Parathyroid adenoma (tissue), 2 donors: ENCODE measurements around the gene SPEF2.

Experiments used
- H2AFZ ChIP-seq: fragments of 300-600 bp; sonication (generic); one replicate; pipeline ENCODE4 v1.7.0; 2017; ENCODE audit warnings: antibody characterized with exemption, mild to moderate bottlenecking
- H3K27ac ChIP-seq: fragments of 300-600 bp; sonication (generic); one replicate; pipeline ENCODE4 v1.7.0; 2017
- H3K27me3 ChIP-seq: fragments of 300-600 bp; sonication (generic); one replicate; pipeline ENCODE4 v1.7.0; 2017; ENCODE audit warnings: low read length; ENCODE audit not compliant: control insufficient read depth, insufficient read depth
- H3K36me3 ChIP-seq: fragments of 300-600 bp; sonication (generic); one replicate; pipeline ENCODE4 v1.7.0; 2017; ENCODE audit warnings: low read length; ENCODE audit not compliant: control insufficient read depth, insufficient read depth
- H3K4me1 ChIP-seq: fragments of 300-600 bp; sonication (generic); one replicate; pipeline ENCODE4 v1.7.0; 2017; ENCODE audit warnings: control low read depth
- H3K4me2 ChIP-seq: fragments of 300-600 bp; sonication (generic); one replicate; pipeline ENCODE4 v1.7.0; 2017; ENCODE audit warnings: low read length
- H3K4me3 ChIP-seq: fragments of 300-600 bp; sonication (generic); one replicate; pipeline ENCODE4 v1.7.0; 2017; ENCODE audit warnings: low read depth, low read length
- H3K79me2 ChIP-seq: fragments of 300-600 bp; sonication (generic); one replicate; pipeline ENCODE4 v1.7.0; 2017; ENCODE audit warnings: control low read depth
- H3K9ac ChIP-seq: fragments of 300-600 bp; sonication (generic); one replicate; pipeline ENCODE4 v1.7.0; 2017; ENCODE audit warnings: mild to moderate bottlenecking
- H3K9me3 ChIP-seq: fragments of 300-600 bp; sonication (generic); one replicate; pipeline ENCODE4 v1.7.0; 2017; ENCODE audit warnings: low read length; ENCODE audit not compliant: control insufficient read depth
- TF ChIP-seq, protein P1 (sequence below): fragments of 300-600 bp; sonication (generic); IDR thresholded peaks from one replicate; pipeline ENCODE4 v1.7.0; 2017; ENCODE audit warnings: antibody characterized with exemption, mild to moderate bottlenecking
- donor health status: primary hyperparathyroidism.

SPEF2 gene

DNA sequence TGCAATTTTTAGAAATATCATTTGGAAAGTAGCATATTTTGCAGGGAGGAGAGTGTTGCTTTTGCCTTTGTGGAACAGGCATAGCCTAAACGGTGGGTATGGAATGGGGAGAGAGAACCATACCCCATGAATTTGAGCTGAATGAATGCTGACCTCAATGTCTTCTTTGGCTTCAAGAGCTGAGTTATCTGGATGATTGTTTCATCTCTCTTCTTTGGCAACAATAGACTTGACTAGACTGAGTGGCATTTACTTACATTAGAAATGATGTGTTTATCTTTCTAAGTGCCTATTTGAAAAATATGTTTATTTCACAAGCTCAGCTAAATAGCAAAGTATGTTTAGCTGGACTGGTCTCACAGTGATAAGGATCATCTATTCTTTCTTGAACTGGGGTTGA lies 42.8 kb downstream of the SPEF2 start:
- Histone ChIP-seq H3K4me2 (no peak overlapping the region), H2AFZ (no peak overlapping the region), H3K4me3 (no peak overlapping the region), H3K4me1 (no peaks in the 10 kb centered on the region), H3K9ac (no peak overlapping the region), H3K27me3 (no peaks in the 10 kb centered on the region), H3K79me2 (no peaks in the 10 kb centered on the region), H3K36me3 (no peaks in the 10 kb centered on the region), H3K27ac (no peak overlapping the region), H3K9me3 (no peaks in the 10 kb centered on the region)
- TF ChIP-seq, protein P1, sequence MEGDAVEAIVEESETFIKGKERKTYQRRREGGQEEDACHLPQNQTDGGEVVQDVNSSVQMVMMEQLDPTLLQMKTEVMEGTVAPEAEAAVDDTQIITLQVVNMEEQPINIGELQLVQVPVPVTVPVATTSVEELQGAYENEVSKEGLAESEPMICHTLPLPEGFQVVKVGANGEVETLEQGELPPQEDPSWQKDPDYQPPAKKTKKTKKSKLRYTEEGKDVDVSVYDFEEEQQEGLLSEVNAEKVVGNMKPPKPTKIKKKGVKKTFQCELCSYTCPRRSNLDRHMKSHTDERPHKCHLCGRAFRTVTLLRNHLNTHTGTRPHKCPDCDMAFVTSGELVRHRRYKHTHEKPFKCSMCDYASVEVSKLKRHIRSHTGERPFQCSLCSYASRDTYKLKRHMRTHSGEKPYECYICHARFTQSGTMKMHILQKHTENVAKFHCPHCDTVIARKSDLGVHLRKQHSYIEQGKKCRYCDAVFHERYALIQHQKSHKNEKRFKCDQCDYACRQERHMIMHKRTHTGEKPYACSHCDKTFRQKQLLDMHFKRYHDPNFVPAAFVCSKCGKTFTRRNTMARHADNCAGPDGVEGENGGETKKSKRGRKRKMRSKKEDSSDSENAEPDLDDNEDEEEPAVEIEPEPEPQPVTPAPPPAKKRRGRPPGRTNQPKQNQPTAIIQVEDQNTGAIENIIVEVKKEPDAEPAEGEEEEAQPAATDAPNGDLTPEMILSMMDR: no peak

DNA sequence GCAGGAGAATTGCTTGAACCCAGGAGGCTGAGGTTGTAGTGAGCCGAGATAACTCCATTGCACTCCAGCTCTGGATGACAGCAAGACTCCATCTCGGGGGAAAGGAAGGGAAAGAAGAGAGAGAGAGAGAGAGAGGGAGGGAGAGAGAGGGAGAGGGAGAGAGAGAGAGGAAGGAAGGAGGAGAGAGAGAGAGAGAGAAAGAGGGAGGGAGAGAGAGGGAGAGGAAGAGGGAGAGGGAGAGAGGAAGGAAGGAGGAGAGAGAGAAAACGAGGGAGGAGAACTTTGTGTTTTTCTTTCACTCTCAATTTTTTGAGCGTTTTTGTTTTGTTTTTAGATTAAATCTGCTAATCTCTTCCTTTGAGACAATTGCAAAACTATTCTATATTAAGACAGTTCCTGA lies 46.9 kb downstream of the SPEF2 start:
- TF ChIP-seq, protein P1: no peak
- Histone ChIP-seq H3K27me3 (no peaks in the 10 kb centered on the region), H3K4me2 (no peak overlapping the region), H3K36me3 (no peaks in the 10 kb centered on the region), H2AFZ (no peak overlapping the region), H3K4me1 (no peaks in the 10 kb centered on the region), H3K4me3 (no peak overlapping the region), H3K27ac (no peak overlapping the region), H3K9ac (no peak overlapping the region), H3K79me2 (no peaks in the 10 kb centered on the region), H3K9me3 (no peaks in the 10 kb centered on the region)

DNA sequence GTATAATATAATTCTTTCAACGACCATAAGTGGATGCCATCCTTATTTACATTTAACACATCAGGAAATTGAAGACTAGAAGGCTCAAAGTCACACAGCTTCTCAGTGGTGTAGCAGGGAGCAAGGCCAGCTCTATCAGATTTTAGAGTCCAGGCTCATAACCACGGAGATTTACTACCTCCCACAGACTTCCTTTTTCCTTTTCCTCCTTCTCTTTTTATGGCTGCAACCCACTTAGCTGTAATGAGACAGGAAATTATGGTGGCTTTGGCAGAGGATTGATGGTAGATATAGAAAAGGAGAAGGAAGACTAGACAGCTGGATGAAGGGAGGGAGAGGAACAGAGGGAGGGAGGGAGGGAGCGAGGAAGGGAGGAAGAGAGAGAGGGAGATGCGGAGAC lies 47.4 kb downstream of the SPEF2 start:
- Histone ChIP-seq H3K9me3 (no peaks in the 10 kb centered on the region), H3K27me3 (no peaks in the 10 kb centered on the region), H3K79me2 (no peaks in the 10 kb centered on the region), H2AFZ (no peak overlapping the region), H3K4me3 (no peak overlapping the region), H3K9ac (no peak overlapping the region), H3K4me1 (no peaks in the 10 kb centered on the region), H3K4me2 (no peak overlapping the region), H3K27ac (no peak overlapping the region), H3K36me3 (no peaks in the 10 kb centered on the region)
- TF ChIP-seq, protein P1: no peak

GRCh38 chr5:35668319-35668718 lies 50.7 kb downstream of the SPEF2 start:
- no peaks in the 10 kb centered on the region for H3K9me3 ChIP-seq
- no peak overlapping the region for H3K4me2 ChIP-seq
- no peak overlapping the region for H3K4me3 ChIP-seq
- H2AFZ ChIP-seq: no peak overlapping the region
- H3K27me3 ChIP-seq: no peaks in the 10 kb centered on the region
- H3K36me3 ChIP-seq: no peaks in the 10 kb centered on the region
- no peak overlapping the region for H3K9ac ChIP-seq
- no peaks in the 10 kb centered on the region for H3K4me1 ChIP-seq
- no peak overlapping the region for H3K27ac ChIP-seq
- TF ChIP-seq, protein P1: no peak
- H3K79me2 ChIP-seq: no peaks in the 10 kb centered on the region

GRCh38 chr5:35668794-35669193 lies 51.1 kb downstream of the SPEF2 start:
- no peak overlapping the region for H2AFZ ChIP-seq
- no peaks in the 10 kb centered on the region for H3K36me3 ChIP-seq
- no peak overlapping the region for H3K9ac ChIP-seq
- H3K9me3 ChIP-seq: no peaks in the 10 kb centered on the region
- no peaks in the 10 kb centered on the region for H3K27me3 ChIP-seq
- H3K4me3 ChIP-seq: no peak overlapping the region
- no peak overlapping the region for H3K27ac ChIP-seq
- no peaks in the 10 kb centered on the region for H3K79me2 ChIP-seq
- H3K4me1 ChIP-seq: no peaks in the 10 kb centered on the region
- TF ChIP-seq, protein P1: no peak
- H3K4me2 ChIP-seq: no peak overlapping the region
